ENCODE results near the gene GPANK1. TPM values are rescaled to one million over a fixed set of nuclear protein-coding genes. Genes with fewer than 3 reads are reported as not detected.

The GPANK1 gene
- total and polyA plus RNA-seq, 2 of the 13 experiments (the other 11 are each of a cell fraction or from before 2014, with no cell fraction given), result 15.4 to 22.8 TPM

- TF ChIP-seq ZNF746 (CRISPR knock-in tag; IDR thresholded peaks at IDR 0.05), result 0 out of 2 replicates have a peak, but pooled peaks have one; percentile 46
These were observed 37.0 kb upstream of the GPANK1 start (continued) for GRCh38 chr6:31701666-31702404.

- ATAC-seq, result no peak
- 0 out of 2 replicates have a peak, but pooled peaks have one; percentile 41 for TF ChIP-seq SAP130 (CRISPR knock-in tag; IDR thresholded peaks at IDR 0.05; ENCODE audit: low read depth)
- no peak for TF ChIP-seq ZFP36L2 (CRISPR knock-in tag; IDR thresholded peaks at IDR 0.05)
- TF ChIP-seq RXRB (CRISPR knock-in tag; IDR thresholded peaks at IDR 0.05; ENCODE audit: borderline replicate concordance), result no peak
- 0 out of 2 replicates have a peak, but pooled peaks have one; percentile 23 for TF ChIP-seq ARID4A (CRISPR knock-in tag; IDR thresholded peaks at IDR 0.05; ENCODE audit: borderline replicate concordance)
- no peak for TF ChIP-seq HMG20B (CRISPR knock-in tag; conservative IDR thresholded peaks at IDR 0.05)
- peak; percentile 80; the same call in 1 of the 2 replicates for TF ChIP-seq HOXA5 (CRISPR knock-in tag; IDR thresholded peaks at IDR 0.05)
- TF ChIP-seq HNF1A (IDR thresholded peaks at IDR 0.05; ENCODE audit: low read depth), result peak; percentile 59
- no peak for TF ChIP-seq HNF1A (CRISPR knock-in tag; IDR thresholded peaks at IDR 0.05; ENCODE audit: borderline replicate concordance)
- no peak for TF ChIP-seq KLF11 (CRISPR knock-in tag; IDR thresholded peaks at IDR 0.05)
- TF ChIP-seq BATF2 (CRISPR knock-in tag; IDR thresholded peaks at IDR 0.05), result no peak
- TF ChIP-seq ZBTB21 (CRISPR knock-in tag; IDR thresholded peaks at IDR 0.05), result no peak
- H3K27me3 ChIP-seq (ENCODE audit: control insufficient read depth in 1 of 2, insufficient read depth in 2 of 2, low read length in 2 of 2), result no peaks in the 10 kb centered on the region; a peak in 2 of 5 replicates
- intact Hi-C loops (cut with micrococcal nuclease; ENCODE audit: unreplicated experiment), result loop anchor here (5.0 kb wide), 1 partner anchor 36 kb away; the partner anchor contains the start of gene CLIC1
- H3K9me3 ChIP-seq (ENCODE audit: low read length), result no peaks in the 10 kb centered on the region
- no peak for DNase-seq (ENCODE audit: low spot score)
- H3K4me3 ChIP-seq (replicated peaks in 1 of 3; ENCODE audit: insufficient read depth in 1 of 3, low read depth in 2 of 3, low read length in 3 of 3), result peak overlapping the region in 1 of 3 experiments; percentile 84; a peak in 3 of 6 replicates
- H3K79me2 ChIP-seq (ENCODE audit: insufficient read depth, low read length), result peaks cover 22% of the 10 kb centered on the region
- H2AFZ ChIP-seq (ENCODE audit: low read length), result no peak overlapping the region
- H3K9ac ChIP-seq (ENCODE audit: insufficient read depth, low read depth, low read length), result peak overlapping the region; percentile 95; the same call in 1 of the 2 replicates
- 50% methylated on average over 5 of the region's 5 CpGs for WGBS (ENCODE audit: low lambda C conversion rate)
- peaks cover 4 to 21% of the 10 kb centered on the region in 2 experiments; a peak in 4 of 5 replicates for H3K36me3 ChIP-seq (replicated peaks in 1 of 2; ENCODE audit: control insufficient read depth in 1 of 2, insufficient read depth in 2 of 2, low read length in 2 of 2)
- CTCF ChIA-PET (ENCODE audit: low intra/inter-chr PET ratio, low total read pairs), result no interaction called here
- peaks cover 39% of the 10 kb centered on the region for H3K4me1 ChIP-seq (ENCODE audit: insufficient read depth, low read length)
- no peak for FAIRE-seq
- POLR2A ChIA-PET, result interaction anchor here (0.5 to 2.7 kb wide), 2 partner anchors 8 to 29 kb away, joined by 3 to 22 read pairs; no protein-coding TSS in a partner anchor
- in situ Hi-C loops (cut with HindIII; ENCODE audit: extremely low pct_ligation_motif_present, low pct_unique_long_range_greater_than_20kb), result no loop called here
- BruUV-seq (replicated peaks), result no TSS peak
- H3K4me2 ChIP-seq (ENCODE audit: low read depth, low read length), result peak overlapping the region; percentile 99
- H4K20me1 ChIP-seq (ENCODE audit: insufficient read depth, low read length), result no peaks in the 10 kb centered on the region
- H3K27ac ChIP-seq (ENCODE audit: extremely low read length, insufficient read depth, low read length), result no peak overlapping the region
These were observed 36.1 kb upstream of the GPANK1 start for GRCh38 chr6:31700740-31701401.

All from HepG2 (cell line).